Small intestine (tissue), 7 donors: ENCODE results near the gene ATP8B1. TPM values are rescaled to one million over a fixed set of nuclear protein-coding genes. Genes with fewer than 3 reads are reported as not detected.
"Not testable (repeated sequence)": the region's sequence is repeated elsewhere in the genome, so short reads cannot be mapped to it uniquely, and the experiment has no call there.

Experiments used
- DNase-seq, 2 donors: peaks; one replicate each; pipeline versions ENCODE4 v3.0.0 to v3.0.0-alpha.2; 2013
- FAIRE-seq: peaks from 2 replicates; lab custom pipeline; 2012; peaks lifted over from hg19 to GRCh38; lab: Jason Lieb, UNC
- H3K27ac ChIP-seq, 3 donors: one replicate each; pipeline ENCODE4 v1.5.1; 2013; ENCODE audit warnings: low read length in 2 of 3, mild to moderate bottlenecking in 2 of 3, control low read depth in 1 of 3, inconsistent platforms in 1 of 3, low read depth in 1 of 3, moderate library complexity in 1 of 3
- H3K27me3 ChIP-seq, 3 donors: one replicate each; pipeline ENCODE4 v1.6.1; 2013; ENCODE audit warnings: low read length in 3 of 3, inconsistent platforms in 1 of 3; ENCODE audit not compliant: control insufficient read depth in 3 of 3, insufficient read depth in 3 of 3
- H3K36me3 ChIP-seq, 3 donors: one replicate each; pipeline ENCODE4 v1.6.1; 2013; ENCODE audit warnings: low read length in 3 of 3, inconsistent platforms in 1 of 3, low read depth in 1 of 3, mild to moderate bottlenecking in 1 of 3, moderate library complexity in 1 of 3; ENCODE audit not compliant: control insufficient read depth in 3 of 3, insufficient read depth in 2 of 3
- H3K4me1 ChIP-seq, 3 donors: one replicate each; pipeline ENCODE4 v1.6.1; 2013; ENCODE audit warnings: low read length in 2 of 3, inconsistent platforms in 1 of 3, low read depth in 1 of 3, mild to moderate bottlenecking in 1 of 3, moderate library complexity in 1 of 3; ENCODE audit not compliant: control insufficient read depth in 3 of 3, insufficient read depth in 2 of 3
- H3K4me3 ChIP-seq, 3 donors: one replicate each; pipeline ENCODE4 v1.5.1; 2013; ENCODE audit warnings: low read length in 3 of 3, control low read depth in 1 of 3, inconsistent platforms in 1 of 3, low read depth in 1 of 3, mild to moderate bottlenecking in 1 of 3, moderate library complexity in 1 of 3
- H3K9me3 ChIP-seq, 2 donors: one replicate each; pipeline ENCODE4 v1.6.1; 2013; ENCODE audit warnings: low read depth in 1 of 2, low read length in 1 of 2; ENCODE audit not compliant: control insufficient read depth in 2 of 2, insufficient read depth in 1 of 2
- WGBS, 3 donors: extraction: QIAGEN DNeasy Blood & Tissue Kit; methylation state at CpG; one replicate each; pipeline ENCODE4 v1.1.7; 2013; 5-methylcytosine and 5-hydroxymethylcytosine counted together
- polyA plus RNA-seq, 4 donors: library from polyadenylated mRNA; stranded (reverse) in 3 of 4; unstranded in 1 of 4; fragments of 200-250 nt in 3 of 4; fragments of 120-200 nt in 1 of 4; gene quantifications; one replicate each; pipeline versions ENCODE4 v1.2.1 to v1.2.3, GENCODE V29; 2013
- donor health status: healthy with polysubstance abuse.
- donor health status: control.
- donor health status: control.
- donor health status: Bipolar disorder and iron deficiency.
- donor health status: healthy.

ATP8B1 gene
- polyA plus RNA-seq, 4 donors: 25.5 to 82.5 (median 42.7) TPM

DNA sequence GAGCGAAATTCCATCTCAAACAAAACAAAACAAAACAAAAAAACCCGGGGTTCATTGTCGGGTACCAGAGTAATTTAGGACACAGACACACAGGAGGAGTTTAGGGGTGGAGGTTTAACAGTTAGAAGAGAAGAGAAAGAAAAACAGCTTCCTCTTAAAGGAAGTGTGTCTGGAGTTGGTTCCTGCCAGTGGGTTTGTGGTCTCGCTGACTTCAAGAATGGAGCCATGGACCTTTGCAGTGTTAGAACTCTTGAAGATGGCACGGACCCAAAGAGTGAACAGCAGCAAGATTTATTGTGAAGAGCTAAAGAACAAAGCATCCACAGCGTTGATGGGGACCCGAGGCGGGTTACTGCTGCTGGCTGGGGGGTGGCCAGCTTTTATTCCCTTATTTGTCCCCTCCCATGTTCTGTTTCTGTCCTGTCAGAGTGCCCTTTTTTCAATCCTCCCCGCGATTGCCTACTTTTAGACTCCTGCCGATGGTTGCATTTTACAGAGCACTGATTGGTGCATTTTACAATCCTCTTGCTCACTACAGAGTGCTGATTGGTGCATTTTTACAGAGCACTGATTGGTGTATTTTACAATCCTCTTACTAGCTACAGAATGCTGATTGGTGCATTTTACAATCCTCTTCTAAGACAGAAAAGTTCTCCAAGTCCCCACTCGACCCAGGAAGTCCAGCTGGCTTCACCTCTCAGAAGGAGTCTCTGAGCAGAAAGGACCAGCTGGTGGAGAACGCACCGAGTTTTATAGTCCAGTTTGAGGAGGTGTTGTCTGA lies 28.7 kb upstream of the ATP8B1 start:
- 84 to 93% (median 88%) methylated on average over 14 of the region's 14 CpGs for WGBS, 3 donors
- peaks cover 0 to 20% (median 2%) of the 10 kb centered on the region in 3 donors for H3K4me1 ChIP-seq
- peaks cover 0 to 3% of the 10 kb centered on the region in 2 donors for H3K9me3 ChIP-seq
- H3K27me3 ChIP-seq: no peaks in the 10 kb centered on the region
- FAIRE-seq (no peak), DNase-seq (no peak)
- no peaks in the 10 kb centered on the region for H3K36me3 ChIP-seq
- H3K27ac ChIP-seq: no peak overlapping the region
- H3K4me3 ChIP-seq: no peak overlapping the region

DNA sequence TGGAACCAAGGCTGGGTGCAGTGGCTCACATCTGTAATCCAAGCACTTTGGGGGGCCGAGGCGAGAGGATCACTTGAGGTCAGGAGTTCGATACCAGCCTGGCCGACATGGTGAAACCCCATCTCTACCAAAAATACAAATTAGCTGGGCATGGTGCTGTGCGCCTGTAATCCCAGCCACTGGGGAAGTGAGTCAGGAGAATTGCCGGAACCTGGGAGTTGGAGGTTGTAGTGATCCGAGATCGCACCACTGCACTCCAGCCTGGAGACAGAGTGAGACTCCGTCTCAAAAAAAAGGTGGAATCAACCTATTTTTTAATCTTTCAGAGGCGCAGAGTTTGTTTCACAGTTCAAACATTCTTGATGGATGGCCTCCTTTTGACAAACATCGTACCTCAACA lies 24.5 kb upstream of the ATP8B1 start:
- Histone ChIP-seq H3K36me3 (no peaks in the 10 kb centered on the region), H3K27me3 (no peaks in the 10 kb centered on the region), H3K4me1 (peaks cover 0 to 3% (median 0%) of the 10 kb centered on the region in 3 donors), H3K4me3 (no peak overlapping the region), H3K9me3 (peaks cover 0 to 5% of the 10 kb centered on the region in 2 donors), H3K27ac (no peak overlapping the region)
- DNase-seq (no peak), FAIRE-seq (no peak)
- 86 to 87% (median 86%) methylated on average over 11 of the region's 11 CpGs for WGBS, 3 donors

GRCh38 chr18:57826252-57826651 lies 23.1 kb upstream of the ATP8B1 start:
- H3K9me3 ChIP-seq: peaks cover 0 to 2% of the 10 kb centered on the region in 2 donors
- H3K36me3 ChIP-seq: no peaks in the 10 kb centered on the region
- no peaks in the 10 kb centered on the region for H3K4me1 ChIP-seq
- no peaks in the 10 kb centered on the region for H3K27me3 ChIP-seq
- no peak for FAIRE-seq
- DNase-seq: no peak
- H3K27ac ChIP-seq: no peak overlapping the region
- no peak overlapping the region for H3K4me3 ChIP-seq
- 96 to 100% (median 96%) methylated on average over 1 of the region's 1 CpG for WGBS, 3 donors

- not testable (repeated sequence) for FAIRE-seq, H3K27me3 ChIP-seq, H3K27ac ChIP-seq, H3K9me3 ChIP-seq, H3K4me1 ChIP-seq, DNase-seq, H3K36me3 ChIP-seq, H3K4me3 ChIP-seq
- WGBS, 3 donors: 81 to 94% (median 86%) methylated on average over 2 of the region's 2 CpGs
Measured at GRCh38 chr18:57820583-57820982, 17.5 kb upstream of the ATP8B1 start.

GRCh38 chr18:57819671-57820460 lies 16.8 kb upstream of the ATP8B1 start:
- no peaks in the 10 kb centered on the region for H3K36me3 ChIP-seq
- 18 to 30% (median 28%) methylated on average over 10 of the region's 10 CpGs for WGBS, 3 donors
- H3K27ac ChIP-seq: peak overlapping the region in 1 of 3 donors; percentile 32
- no peak for FAIRE-seq
- H3K27me3 ChIP-seq: no peaks in the 10 kb centered on the region
- peak; percentile 94 to 96 for DNase-seq
- peaks cover 0 to 2% of the 10 kb centered on the region in 2 donors for H3K9me3 ChIP-seq
- peaks cover 0 to 6% (median 0%) of the 10 kb centered on the region in 3 donors for H3K4me1 ChIP-seq
- H3K4me3 ChIP-seq: no peak overlapping the region

GRCh38 chr18:57819119-57819518 lies 16.0 kb upstream of the ATP8B1 start:
- Histone ChIP-seq H3K27ac (no peak overlapping the region), H3K27me3 (no peaks in the 10 kb centered on the region), H3K36me3 (no peaks in the 10 kb centered on the region), H3K4me1 (peaks cover 0 to 6% (median 0%) of the 10 kb centered on the region in 3 donors), H3K9me3 (no peaks in the 10 kb centered on the region), H3K4me3 (no peak overlapping the region)
- no peak for DNase-seq
- 74 to 91% (median 83%) methylated on average over 3 of the region's 3 CpGs for WGBS, 3 donors
- FAIRE-seq: no peak

DNA sequence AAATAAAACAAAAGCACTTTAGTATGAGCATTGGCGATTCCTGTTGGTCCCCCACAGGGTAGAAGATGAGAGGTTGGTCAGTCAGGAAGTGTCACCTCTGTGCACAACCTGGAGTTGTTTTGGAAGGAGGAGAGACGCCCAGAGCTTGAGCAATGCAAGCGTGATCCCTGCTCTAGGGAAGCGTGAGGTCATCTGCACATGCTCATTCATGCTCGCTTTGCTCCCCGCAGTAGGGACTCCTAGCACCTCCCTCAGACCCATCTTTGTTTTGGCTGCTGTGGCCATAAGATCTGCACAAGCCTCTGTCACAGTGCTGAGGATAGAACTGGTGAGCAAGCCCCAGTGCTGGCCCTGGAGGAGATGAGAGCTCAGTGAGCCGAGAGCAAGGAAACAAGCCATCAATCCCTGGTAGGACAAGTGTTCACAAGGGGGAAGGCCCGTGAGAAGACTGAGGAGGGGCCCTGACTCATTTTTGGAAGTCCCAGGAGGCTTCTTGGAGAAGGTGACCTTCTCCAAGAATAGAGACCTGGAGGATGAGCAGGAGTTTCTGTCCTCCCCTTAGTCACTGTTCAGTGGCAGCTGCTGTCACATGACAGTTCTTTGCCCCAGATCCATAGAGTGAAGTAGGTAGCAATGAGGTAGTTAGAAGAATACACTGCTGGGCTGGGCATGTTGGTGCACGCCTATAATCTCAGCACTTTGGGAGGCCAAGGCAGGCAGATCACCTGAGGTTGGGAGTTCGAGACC lies 13.3 kb upstream of the ATP8B1 start:
- DNase-seq (peak in 1 of 2 donors; percentile 31), FAIRE-seq (no peak)
- Histone ChIP-seq H3K9me3 (peaks cover 0 to 17% of the 10 kb centered on the region in 2 donors), H3K4me3 (no peak overlapping the region), H3K36me3 (peaks cover 0 to 2% (median 0%) of the 10 kb centered on the region in 3 donors), H3K27me3 (no peaks in the 10 kb centered on the region), H3K27ac (peak overlapping the region in 1 of 3 donors; percentile 25), H3K4me1 (peaks cover 0 to 8% (median 0%) of the 10 kb centered on the region in 3 donors)
- WGBS, 3 donors: 84 to 86% (median 86%) methylated on average over 10 of the region's 10 CpGs

- H3K4me1 ChIP-seq: peaks cover 0 to 3% (median 0%) of the 10 kb centered on the region in 3 donors
- peaks cover 0 to 17% of the 10 kb centered on the region in 2 donors for H3K9me3 ChIP-seq
- peaks cover 0 to 2% (median 0%) of the 10 kb centered on the region in 3 donors for H3K36me3 ChIP-seq
- H3K4me3 ChIP-seq: no peak overlapping the region
- no peak for DNase-seq
- WGBS, 3 donors: 88 to 95% (median 90%) methylated on average over 2 of the region's 2 CpGs
- no peaks in the 10 kb centered on the region for H3K27me3 ChIP-seq
- H3K27ac ChIP-seq: no peak overlapping the region
- FAIRE-seq: no peak
Measured at GRCh38 chr18:57814555-57814954, 11.4 kb upstream of the ATP8B1 start.
